IPS DF 4.7 (cell line): Measurements from ENCODE around the gene TXNDC8.

Experiments used
- DNase-seq: peaks from one replicate; pipeline ENCODE4 v3.0.0-alpha.2; 2013; ENCODE audit warnings: low spot score; ENCODE audit errors: extremely low read depth

The TXNDC8 gene

GRCh38 chr9:110282018-110282738 is 55.5 kb downstream of the TXNDC8 start:
- no peak for DNase-seq

- DNase-seq = no peak
Observed at GRCh38 chr9:110278080-110278707, 59.5 kb downstream of the TXNDC8 start.

- no peak for DNase-seq
Observed at GRCh38 chr9:110276781-110277180, 60.9 kb downstream of the TXNDC8 start.

DNA sequence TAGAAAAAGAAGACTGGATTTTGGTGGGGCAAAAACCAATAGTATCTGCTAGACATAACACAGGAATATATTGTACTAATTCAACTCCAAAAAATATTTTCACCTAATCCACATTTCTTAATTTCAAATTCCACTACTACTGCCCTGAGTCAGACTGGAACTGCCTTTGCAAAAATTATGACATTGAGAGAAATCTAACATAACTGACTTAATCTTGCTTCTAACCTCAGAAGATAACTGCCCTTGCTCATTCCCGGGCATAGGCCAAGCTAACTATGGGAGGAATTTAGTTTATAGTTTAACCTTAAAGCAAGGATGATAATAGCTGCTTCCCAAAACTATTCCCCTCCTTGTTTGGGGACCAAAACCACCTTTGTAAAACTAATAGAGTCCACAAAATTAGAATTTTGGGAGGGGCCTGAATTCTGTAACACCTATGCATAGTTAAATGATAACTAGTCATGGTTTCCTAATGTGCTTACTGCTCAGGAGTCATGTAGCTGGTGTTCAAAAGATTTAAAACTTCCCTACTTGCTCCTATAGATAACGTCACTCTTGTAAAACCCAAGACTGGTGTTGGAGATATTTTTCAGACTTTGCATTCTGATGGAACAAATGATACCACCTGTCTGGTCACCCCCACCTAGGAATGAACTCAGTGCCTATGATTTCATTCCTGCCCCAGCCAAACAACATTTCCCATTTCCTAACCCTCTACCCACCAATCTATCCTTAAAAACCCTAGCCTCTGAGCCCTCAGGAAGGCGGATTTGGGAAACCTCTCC is 67.3 kb downstream of the TXNDC8 start:
- no peak for DNase-seq

DNA sequence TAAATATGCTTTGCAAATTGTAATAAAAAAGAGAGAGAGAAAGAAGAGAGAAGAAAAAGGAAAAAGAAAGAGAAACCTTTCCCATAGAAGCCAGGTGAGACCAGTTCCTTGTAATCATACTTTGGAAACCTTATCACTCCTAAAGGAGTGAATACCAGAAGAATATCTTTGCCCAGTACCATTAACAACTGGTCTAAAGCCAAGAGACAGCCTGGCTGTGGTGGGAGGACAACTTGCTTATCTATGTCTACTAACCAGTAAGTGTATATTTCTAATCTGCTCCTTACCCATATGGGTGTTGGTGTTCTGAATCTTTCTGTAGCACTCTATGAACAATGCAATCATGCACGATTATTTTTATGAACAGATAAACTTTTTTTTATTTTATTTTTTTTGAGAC is 70.9 kb downstream of the TXNDC8 start:
- DNase-seq = no peak

DNA sequence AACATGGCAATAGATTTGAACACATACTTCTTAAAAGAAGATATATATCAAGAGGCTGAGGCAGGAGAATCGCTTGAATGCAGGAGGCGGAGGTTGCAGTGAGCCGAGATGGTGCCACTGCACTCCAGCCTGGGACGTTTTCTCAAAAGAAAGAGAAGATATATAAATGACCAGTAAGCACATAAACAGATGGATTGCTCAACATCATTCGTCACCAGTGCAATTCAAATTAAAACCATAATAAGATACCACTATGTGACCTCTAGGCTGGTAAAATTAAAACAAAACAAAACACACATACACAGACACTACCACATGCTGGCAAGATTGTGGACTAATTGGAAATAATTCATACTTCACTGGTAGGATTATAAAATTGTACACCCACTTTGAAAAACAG is 76.0 kb downstream of the TXNDC8 start:
- DNase-seq = no peak

DNA sequence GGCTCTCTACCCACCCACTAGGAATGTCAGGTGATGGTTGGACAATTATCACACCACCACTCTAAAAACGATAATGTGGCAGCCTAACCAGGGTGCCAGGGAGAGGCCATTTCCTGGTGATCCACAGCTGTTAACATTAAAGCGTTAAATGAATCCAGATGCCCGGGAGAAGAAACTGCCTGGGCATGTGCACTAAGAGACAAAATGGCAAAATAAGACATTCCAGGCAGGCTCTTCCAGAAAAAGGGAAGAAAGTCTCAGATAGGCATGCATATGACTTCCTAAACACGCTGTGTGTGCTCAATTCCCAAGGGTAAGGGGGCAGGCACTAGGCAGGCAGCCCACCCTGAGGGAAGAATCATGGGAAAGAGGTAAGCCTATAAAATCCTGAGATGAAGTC is 76.8 kb downstream of the TXNDC8 start:
- no peak for DNase-seq

DNA sequence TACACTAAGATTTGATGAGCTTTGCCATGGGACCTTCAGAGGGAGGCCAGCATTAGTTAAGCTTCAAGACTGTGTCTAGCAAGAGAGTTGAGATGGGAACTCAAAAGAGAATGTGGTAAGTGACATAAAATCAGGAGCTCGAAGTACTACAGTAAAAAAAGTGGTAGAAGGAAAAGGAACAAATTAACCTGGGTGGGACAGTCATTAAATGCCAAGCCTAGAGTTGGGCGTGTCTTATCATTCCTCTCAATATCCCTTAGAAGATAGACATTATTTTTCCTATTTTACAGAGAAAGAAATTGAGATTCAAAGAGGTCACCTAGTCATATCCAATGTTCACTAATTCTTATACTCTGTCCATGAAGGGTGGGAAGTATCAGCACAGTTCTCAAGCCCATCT is 78.1 kb downstream of the TXNDC8 start:
- DNase-seq = no peak

DNA sequence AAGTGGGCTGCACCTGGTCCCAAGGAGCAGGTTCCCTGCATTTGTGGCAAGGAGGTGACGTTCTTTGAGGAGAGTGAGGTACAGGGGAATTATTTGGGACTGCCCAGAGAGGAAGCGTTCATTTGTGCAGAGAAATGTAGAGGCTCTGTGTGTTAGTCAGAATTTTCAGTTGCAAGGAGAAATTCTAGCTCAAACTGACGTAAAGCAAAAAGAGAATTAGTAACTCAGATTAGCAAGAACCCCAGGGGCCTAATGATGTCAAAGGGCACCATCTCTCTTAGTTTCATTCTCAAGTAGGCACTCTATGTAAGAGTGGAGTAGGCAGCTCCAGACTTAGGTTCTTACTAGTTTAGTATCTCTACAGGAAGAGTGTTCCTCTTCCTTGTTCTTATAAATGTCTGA is 79.0 kb downstream of the TXNDC8 start:
- no peak for DNase-seq

GRCh38 chr9:110257956-110258355 is 79.7 kb downstream of the TXNDC8 start:
- no peak for DNase-seq

GRCh38 chr9:110257097-110257841 is 80.4 kb downstream of the TXNDC8 start:
- DNase-seq = no peak

GRCh38 chr9:110256380-110257096 is 81.1 kb downstream of the TXNDC8 start, which contains the start of gene TXN:
Gene TXN, minus strand, starts transcription at chr9:110256507. Its CDS starts 72 bp downstream, at chr9:110256435.
- no peak for DNase-seq

- no peak for DNase-seq
Observed at GRCh38 chr9:110255463-110256379, 81.9 kb downstream of the TXNDC8 start.

DNA sequence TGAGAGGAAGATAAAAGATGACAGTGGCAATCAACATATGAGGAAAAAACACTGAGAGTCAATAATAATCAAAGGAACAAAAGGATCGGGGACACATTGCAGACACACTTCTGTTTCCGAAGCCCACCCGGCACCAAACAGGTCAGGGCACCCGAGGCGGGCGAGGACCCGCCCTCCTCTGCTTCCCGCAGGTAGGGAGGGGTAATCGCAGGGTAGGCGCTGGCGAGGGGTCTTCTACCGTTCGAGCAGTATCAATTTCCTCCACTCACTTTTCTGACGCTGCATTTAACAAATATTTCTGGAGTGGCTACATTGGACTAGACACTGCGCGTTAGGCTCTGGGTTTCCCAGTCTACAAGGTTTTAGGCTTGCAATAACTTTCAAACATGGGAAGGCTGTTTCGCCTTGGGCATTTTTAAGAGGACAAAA is 82.6 kb downstream of the TXNDC8 start:
- DNase-seq = no peak

DNA sequence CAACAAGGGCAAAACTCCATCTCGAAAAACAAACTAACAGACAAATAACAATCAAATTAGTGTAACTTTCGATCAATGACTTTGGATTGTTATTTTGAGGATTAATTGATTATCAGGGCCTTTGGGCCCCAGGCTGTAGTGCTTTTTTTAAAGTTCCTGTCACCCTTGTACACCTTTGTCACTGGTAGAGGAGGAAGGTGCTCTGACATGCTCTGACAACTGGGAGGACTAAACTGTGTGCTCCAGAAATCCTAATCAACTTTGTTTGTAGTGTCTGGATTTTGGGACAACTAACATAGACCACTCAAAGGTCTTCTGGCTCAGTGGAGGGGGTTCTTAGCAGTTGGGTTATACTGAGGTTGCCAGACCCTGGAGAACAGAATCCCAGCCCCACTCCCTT is 83.2 kb downstream of the TXNDC8 start:
- no peak for DNase-seq
